Daoy (cell line): ENCODE results near the gene MBP. TPM values are rescaled to one million over a fixed set of nuclear protein-coding genes. Genes with fewer than 3 reads are reported as not detected.
A peak's percentile ranks its signal among the peaks of the same experiment; 100 is the strongest.

ENCODE experiments used
- DNase-seq: peaks from one replicate; pipeline ENCODE4 v3.0.0-alpha.2; 2015; ENCODE audit warnings: low read depth
- total RNA-seq: library from RNA; depleted of rRNA; stranded (reverse); fragments of >200 nt; shearing (Covaris generic); gene quantifications from 2 replicates; pipeline ENCODE4 v1.2.3, GENCODE V29; 2014

Gene MBP
- total RNA-seq, 1 experiment from 2014 or later: not detected

GRCh38 chr18:77114415-77115191 is 18.0 kb downstream of the MBP start:
- DNase-seq: peak; percentile 22

DNA sequence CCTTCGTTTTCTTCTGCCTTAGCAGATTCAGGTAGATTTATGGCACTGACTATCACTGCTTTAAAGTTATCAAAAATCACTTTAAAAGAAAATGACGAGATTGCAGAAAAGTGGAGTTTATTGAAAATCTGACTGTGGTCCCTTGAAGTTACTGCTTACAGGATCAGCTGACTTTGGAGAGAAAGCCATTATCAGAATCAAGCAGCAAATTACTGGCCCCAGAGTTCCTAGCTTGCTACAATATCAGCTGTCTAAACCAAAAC is 18.5 kb downstream of the MBP start:
- DNase-seq: no peak

DNA sequence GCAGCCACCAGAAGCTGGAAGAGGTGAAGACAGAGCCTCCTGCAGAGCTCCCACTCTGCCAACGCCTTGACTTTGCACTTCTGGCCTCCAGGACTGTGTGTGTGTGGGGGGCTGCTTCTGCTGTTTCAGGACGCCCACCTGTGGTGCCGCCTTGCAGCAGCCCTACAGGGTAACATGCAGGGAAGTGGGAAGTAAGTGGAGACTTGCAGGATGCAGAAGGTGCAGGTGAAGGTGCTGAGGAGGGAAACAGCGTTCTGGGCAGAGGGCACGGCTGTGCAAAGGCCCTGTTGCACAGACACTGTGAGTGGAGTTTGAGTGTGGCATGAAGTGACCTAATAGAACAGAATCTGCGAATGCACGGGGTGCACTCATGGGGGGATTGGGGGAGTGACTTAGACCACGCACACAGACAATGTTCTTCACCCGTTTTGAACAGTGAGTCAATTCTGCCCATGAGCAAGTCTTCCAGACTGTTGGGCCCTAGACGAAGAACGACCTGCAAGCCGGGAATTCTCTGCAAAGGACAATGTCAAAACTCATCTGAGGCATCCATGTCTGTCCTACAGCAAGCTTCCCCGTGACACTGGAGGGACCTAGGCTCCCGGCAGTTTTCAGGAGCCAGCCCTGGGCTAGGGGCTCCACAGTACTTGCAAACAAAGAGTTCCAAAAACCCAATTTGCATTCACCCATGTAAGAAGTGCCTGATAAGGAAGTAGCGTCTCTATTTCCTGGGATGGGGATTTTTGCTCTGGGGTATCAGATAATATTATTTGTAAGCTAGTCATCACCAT is 19.0 kb downstream of the MBP start:
- DNase-seq: no peak

GRCh38 chr18:77112747-77113092 is 19.9 kb downstream of the MBP start:
- DNase-seq: no peak

GRCh38 chr18:77111951-77112746 is 20.4 kb downstream of the MBP start:
- no peak for DNase-seq

DNA sequence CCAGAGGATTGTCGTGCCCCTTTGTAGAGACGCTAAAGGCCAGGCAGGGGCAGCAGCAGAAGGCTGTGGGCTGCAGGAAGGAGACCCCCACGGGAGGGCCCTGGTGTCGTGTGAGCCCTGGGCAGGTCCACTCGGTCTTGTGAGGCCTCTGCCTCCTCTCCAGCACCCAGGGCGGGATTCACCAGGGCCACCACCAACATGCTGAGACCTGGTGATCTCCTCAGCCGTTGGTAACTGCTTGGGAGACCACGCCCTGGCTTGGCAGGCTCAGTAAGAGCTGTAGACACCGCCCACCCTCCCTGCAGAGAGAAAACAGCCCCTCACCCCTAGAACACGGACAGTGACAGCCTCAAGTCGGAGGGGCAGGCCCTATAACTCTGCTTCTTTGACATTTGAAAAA is 21.1 kb downstream of the MBP start:
- DNase-seq: no peak

DNA sequence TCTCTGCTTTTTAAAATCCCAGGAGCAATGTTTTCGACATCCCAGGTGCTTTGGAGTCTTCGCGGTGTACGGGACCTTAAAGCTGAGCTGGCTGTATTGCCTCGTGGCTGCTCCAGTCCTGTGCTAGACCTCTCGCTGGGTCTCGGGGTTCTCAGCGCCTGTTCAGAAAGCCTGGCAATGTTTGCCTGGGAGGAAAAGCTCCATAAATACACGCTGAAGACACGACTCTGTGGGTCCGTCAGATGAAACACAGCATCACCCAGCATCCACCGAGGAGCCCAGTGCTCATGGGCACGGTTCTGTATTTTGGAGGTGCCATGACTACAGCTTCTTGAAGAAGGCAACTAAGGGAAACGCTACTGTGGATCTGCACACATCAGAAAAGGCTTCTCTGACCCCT is 21.6 kb downstream of the MBP start:
- no peak for DNase-seq

- DNase-seq: no peak
Observed at GRCh38 chr18:77110400-77110799, 22.2 kb downstream of the MBP start.

- DNase-seq: no peak
Observed at GRCh38 chr18:77109648-77110019, 22.9 kb downstream of the MBP start.

- no peak for DNase-seq
Observed at GRCh38 chr18:77108821-77109647, 23.5 kb downstream of the MBP start.

- DNase-seq: peak; percentile 75
Observed at GRCh38 chr18:77108001-77108692, 24.4 kb downstream of the MBP start.

DNA sequence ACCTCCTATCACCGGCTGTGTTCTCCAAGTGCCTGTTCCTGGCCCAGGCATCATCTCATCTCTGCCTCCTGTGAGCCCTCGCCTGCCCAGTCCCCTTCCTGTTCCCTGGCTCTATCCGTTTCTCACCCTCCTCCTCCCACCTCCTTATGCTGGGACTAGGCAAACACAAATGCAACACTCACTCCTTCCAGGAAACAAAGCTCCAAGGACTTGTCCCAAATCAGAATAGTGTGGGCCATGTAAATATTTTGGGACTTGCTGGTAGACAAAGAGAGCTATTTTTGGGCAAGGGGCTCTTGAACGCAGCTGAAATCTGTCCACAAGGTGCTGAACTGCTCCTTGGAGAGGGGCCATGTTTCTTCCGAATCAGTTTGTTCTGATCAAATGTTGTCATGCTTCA is 25.3 kb downstream of the MBP start:
- DNase-seq: no peak

DNA sequence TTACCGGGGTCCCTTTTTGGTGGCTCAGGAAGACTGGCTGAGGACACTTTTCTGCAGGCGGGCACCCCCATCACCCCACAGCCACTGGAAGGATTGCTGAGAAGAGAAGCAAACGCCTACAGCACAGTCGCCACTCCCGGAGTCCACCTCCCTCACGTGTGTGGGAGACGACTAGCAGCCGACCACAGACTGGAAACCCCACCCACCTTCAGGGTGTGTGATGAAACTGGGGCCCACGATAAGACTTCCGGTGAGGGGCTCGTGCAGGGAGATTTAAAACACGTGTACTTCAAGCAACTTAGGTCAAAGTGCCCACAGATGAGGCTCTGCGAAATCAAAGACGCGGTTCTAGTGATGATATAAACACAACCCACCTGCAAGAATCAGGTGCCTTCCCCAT is 26.3 kb downstream of the MBP start:
- DNase-seq: no peak

DNA sequence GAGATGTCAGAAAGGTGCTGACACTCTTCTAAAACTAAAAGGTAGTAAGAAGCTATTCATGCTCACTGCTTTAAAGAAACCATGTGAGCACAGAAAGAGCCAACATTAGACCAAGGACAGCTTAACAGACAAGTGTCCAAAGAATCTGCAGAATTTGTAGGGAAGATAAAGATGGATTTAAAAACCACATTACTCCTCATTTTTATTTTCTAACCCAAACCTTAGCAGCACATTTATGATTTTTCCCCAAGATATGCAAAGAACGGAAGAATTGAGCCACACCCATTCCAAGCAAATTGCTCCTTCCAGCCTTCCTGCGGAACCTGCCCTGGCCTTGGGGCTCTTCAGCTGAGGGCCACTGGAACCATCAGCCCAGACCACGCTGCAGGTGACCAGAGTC is 26.9 kb downstream of the MBP start:
- no peak for DNase-seq

DNA sequence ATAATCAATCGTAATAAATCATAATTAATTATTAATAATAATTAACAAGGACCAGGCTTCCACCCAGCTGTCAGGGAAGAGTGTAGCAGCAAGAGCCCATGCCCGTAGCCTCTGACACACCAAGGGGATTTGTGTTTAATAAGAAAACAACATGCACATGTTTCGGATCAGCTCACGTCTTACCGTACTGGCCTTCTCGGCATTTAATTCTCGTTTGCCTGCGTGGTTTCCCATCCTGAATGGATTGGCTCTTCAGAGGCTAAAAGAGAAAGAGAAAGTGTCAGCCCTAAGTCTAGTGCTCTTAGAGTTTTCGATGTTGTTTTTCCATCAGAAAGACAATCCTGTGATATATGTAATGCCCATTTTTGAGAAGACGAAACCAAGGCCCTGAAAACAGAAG is 27.6 kb downstream of the MBP start:
- DNase-seq: no peak

DNA sequence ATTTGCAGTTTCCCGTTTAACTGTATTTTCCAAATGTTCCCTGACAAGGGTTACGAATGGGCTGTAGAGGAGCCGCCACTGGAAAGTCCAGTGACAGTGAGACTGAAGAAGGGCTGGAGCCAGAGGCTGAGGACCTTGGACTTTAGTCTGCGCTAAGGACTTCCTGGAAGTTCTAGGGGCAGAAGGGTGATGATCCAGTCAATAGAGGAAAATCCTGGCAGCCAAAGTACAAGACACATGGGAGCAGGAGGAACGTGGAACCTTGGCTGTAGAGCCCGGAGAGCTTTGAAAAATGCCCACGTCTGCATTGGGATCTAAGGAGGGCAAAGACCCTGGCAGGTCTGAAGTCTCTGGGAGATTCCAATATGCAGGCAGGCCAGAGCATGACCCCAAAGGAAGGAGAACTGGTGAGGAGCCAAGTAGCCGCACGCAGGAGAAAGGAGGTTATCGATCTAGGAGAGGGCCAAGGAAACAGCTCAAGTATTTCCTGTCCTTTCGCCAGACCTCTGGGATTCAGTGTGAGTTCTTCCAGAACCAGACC is 28.5 kb downstream of the MBP start:
- DNase-seq: no peak

GRCh38 chr18:77103187-77103850 is 29.3 kb downstream of the MBP start:
- no peak for DNase-seq

DNA sequence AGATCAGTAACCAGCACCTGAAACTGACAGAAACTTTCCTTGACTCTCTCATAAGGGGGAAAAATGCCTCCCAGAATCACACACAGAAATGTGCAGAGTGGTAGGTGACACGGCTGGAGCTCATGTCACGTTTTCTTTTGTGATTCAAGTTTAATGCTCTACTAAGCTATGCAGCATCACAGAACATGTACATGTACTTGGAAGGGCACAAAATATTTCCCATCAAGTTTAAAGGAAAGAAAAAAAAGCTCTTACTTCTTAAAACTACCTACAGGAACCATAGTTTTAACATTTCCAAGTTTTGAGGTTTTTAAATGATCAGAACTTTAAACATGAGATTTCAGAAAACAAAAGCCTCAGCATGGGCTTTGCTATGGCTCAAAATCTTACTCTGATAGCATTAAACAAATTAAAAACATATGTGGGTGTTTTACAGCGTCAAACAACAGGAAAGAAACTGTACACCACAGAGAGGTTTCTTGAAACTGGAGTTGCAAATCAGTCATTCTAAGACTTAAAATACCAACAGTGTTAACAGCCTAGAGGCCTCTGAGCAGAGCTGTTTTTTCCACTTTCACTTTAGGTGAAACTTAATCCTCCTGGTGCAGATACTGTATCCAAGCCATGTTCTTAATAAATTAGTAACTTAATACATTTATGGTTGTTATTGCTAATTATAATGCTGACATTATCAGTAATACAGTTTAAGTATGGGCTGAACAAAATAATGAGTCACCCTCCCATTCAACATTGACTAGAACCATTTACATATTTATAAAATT is 30.1 kb downstream of the MBP start:
- DNase-seq: peak; percentile 46

GRCh38 chr18:77101410-77102258 is 30.9 kb downstream of the MBP start:
- DNase-seq: peak; percentile 93
